Stomach (tissue), 9 donors: ENCODE measurements around the gene HOXA6. TPM values are rescaled to one million over a fixed set of nuclear protein-coding genes. Genes with fewer than 3 reads are reported as not detected.

Source experiments
- DNase-seq, 2 donors: peaks; one replicate each; pipeline versions ENCODE4 v3.0.0 to v3.0.0-alpha.2; 2013 to 2019
- H3K27ac ChIP-seq, 5 donors: fragments of 200-600 bp in 4 of 5; sonication (generic) in 4 of 5; one replicate each; pipeline ENCODE4 v1.5.1; 2013 to 2019; ENCODE audit warnings: mild to moderate bottlenecking in 1 of 5, moderate library complexity in 1 of 5
- H3K27me3 ChIP-seq, 3 donors: fragments of 200-600 bp; sonication (generic); one replicate each; pipeline ENCODE4 v1.5.1; 2017 to 2019; ENCODE audit warnings: mixed run types in 1 of 3
- H3K36me3 ChIP-seq, 4 donors: fragments of 200-600 bp; sonication (generic); 1 replicate in 3 of 4; 2 replicates in 1 of 4; pipeline ENCODE4 v1.5.1; 2016 to 2019
- H3K4me1 ChIP-seq, 4 donors: fragments of 200-600 bp; sonication (generic); one replicate each; pipeline ENCODE4 v1.5.1; 2016 to 2019
- H3K4me3 ChIP-seq, 4 donors: fragments of 200-600 bp; sonication (generic) in 3 of 4; one replicate each; pipeline ENCODE4 v1.5.1; 2016 to 2019; ENCODE audit warnings: mild to moderate bottlenecking in 1 of 4
- H3K9me3 ChIP-seq, 4 donors: fragments of 200-600 bp; sonication (generic); one replicate each; pipeline ENCODE4 v1.5.1; 2016 to 2019
- CTCF ChIP-seq, 7 experiments: fragments of 450-650 bp in 4 of 7; fragments of 200-600 bp in 3 of 7; sonication (generic) in 3 of 7; IDR thresholded peaks; one replicate each; pipeline ENCODE4 v1.5.1; 2016 to 2019; ENCODE audit warnings: antibody characterized with exemption in 7 of 7, control low read depth in 2 of 7, mild to moderate bottlenecking in 1 of 7
- EP300 ChIP-seq: sonication (generic); formaldehyde crosslinking; IDR thresholded peaks from one replicate; pipeline ENCODE4 v1.6.1; 2017; ENCODE audit warnings: antibody characterized with exemption
- POLR2A ChIP-seq, 4 donors: fragments of 450-650 bp; IDR thresholded peaks; one replicate each; pipeline ENCODE4 v1.6.1; 2016; ENCODE audit warnings: antibody characterized with exemption in 4 of 4, control low read depth in 2 of 4, mild to moderate bottlenecking in 1 of 4, moderate library complexity in 1 of 4
- POLR2AphosphoS5 ChIP-seq, 3 donors: sonication (generic); formaldehyde crosslinking; IDR thresholded peaks; one replicate each; pipeline ENCODE4 v1.6.1; 2016; ENCODE audit warnings: antibody characterized with exemption in 3 of 3
- WGBS, 5 donors: extraction: QIAGEN DNeasy Blood & Tissue Kit in 3 of 5; methylation state at CpG; one replicate each; pipeline versions ENCODE4 v1.1.5 to v1.1.7; 2013 to 2018; 5-methylcytosine and 5-hydroxymethylcytosine counted together
- intact Hi-C: fragments of 100-400 bp; cut with DNase I; formaldehyde crosslinking; loops from one replicate; pipeline ENCODE4 v1.15.1; 2023; ENCODE audit warnings: low total_unique reads
- polyA plus RNA-seq, 3 donors: library from polyadenylated mRNA; stranded (reverse); fragments of 200-250 nt; gene quantifications; one replicate each; pipeline ENCODE4 v1.2.3, GENCODE V29; 2013
- small RNA-seq, 4 donors: library from RNA; depleted of rRNA; stranded (forward); fragments of <200 nt; gene quantifications; one replicate each; pipeline ENCODE3, GENCODE V24; 2016
- total RNA-seq, 5 donors: library from RNA; depleted of rRNA; stranded (reverse); fragments of >200 nt; gene quantifications; one replicate each; pipeline versions ENCODE4 v1.1.0 to v1.2.3, GENCODE V29; 2014 to 2016
- donor health status: healthy with polysubstance abuse.
- donor health status: Bipolar disorder and iron deficiency.
- donor health status: healthy.

The HOXA6 gene
- total and polyA plus RNA-seq, 8 donors: 0.81 to 12.7 (median 3.7) TPM; not detected in 5

- H3K4me3 ChIP-seq: peak overlapping the region; percentile 69 to 81 (median 72)
- H3K27me3 ChIP-seq: peaks cover 0 to 94% (median 68%) of the 10 kb centered on the region in 3 donors
- peaks cover 8 to 42% (median 28%) of the 10 kb centered on the region in 4 donors for H3K4me1 ChIP-seq
- no peak for TF ChIP-seq EP300
- TF ChIP-seq POLR2AphosphoS5 (IDR thresholded peaks at IDR 0.05): no peak
- TF ChIP-seq CTCF (IDR thresholded peaks at IDR 0.05): no peak
- no peak for TF ChIP-seq POLR2A (IDR thresholded peaks at IDR 0.05)
- H3K9me3 ChIP-seq: no peaks in the 10 kb centered on the region
- intact Hi-C loops: no loop called here
- H3K27ac ChIP-seq: peak overlapping the region; percentile 57 to 99 (median 94)
- DNase-seq: peak in 1 of 2 donors; percentile 62
- 11 to 22% (median 18%) methylated on average over 32 to 35 of the region's 35 CpGs for WGBS, 5 donors
- H3K36me3 ChIP-seq: no peaks in the 10 kb centered on the region
Measured at GRCh38 chr7:27097686-27098577, 49.6 kb downstream of the HOXA6 start.

GRCh38 chr7:27096768-27097514 is 50.6 kb downstream of the HOXA6 start:
- Histone ChIP-seq H3K27me3 (peaks cover 0 to 89% (median 61%) of the 10 kb centered on the region in 3 donors), H3K4me3 (peak overlapping the region; percentile 69 to 81 (median 72)), H3K27ac (peak overlapping the region; percentile 85 to 99 (median 94)), H3K4me1 (peaks cover 8 to 42% (median 28%) of the 10 kb centered on the region in 4 donors), H3K9me3 (no peaks in the 10 kb centered on the region), H3K36me3 (no peaks in the 10 kb centered on the region)
- intact Hi-C loops: no loop called here
- TF ChIP-seq POLR2A (IDR thresholded peaks at IDR 0.05) (no peak), POLR2AphosphoS5 (IDR thresholded peaks at IDR 0.05) (peak in 2 of 3 donors; percentile 11 to 19)
- 1 to 5% (median 3%) methylated on average over 40 to 41 of the region's 41 CpGs for WGBS, 5 donors
- peak in 1 of 2 donors; percentile 87 for DNase-seq

- Histone ChIP-seq H3K4me3 (peak within 1 kb of the TSS; percentile 69 to 81 (median 72)), H3K4me1 (peaks cover 8 to 42% (median 28%) of the 10 kb centered on the region in 4 donors), H3K27me3 (peaks cover 0 to 88% (median 53%) of the 10 kb centered on the region in 3 donors), H3K36me3 (no peaks in the 10 kb centered on the region), H3K9me3 (no peaks in the 10 kb centered on the region), H3K27ac (peak within 1 kb of the TSS; percentile 85 to 99 (median 94))
- intact Hi-C loops: no loop called here
- WGBS, 5 donors: 0 to 2% (median 2%) methylated on average over 22 to 68 of the region's 68 CpGs
- TF ChIP-seq EP300: no peak
- TF ChIP-seq POLR2AphosphoS5 (IDR thresholded peaks at IDR 0.05): peak; percentile 84 to 89 (median 84)
- DNase-seq: peak; percentile 59 to 97
Measured at GRCh38 chr7:27095897-27096767, 51.4 kb downstream of the HOXA6 start, which contains the start of gene HOXA1. Gene HOXA1, minus strand, starts transcription at chr7:27096000. Its CDS starts 88 bp downstream, at chr7:27095912.

Small RNAs within 50 kb of the gene (small RNA-seq; reads per million reads assigned to genes)
- gene AC004080.5 (0 reads per million in 4 donors), gene RF01977 (0 reads per million in 4 donors), gene RF02140 (0 reads per million in 4 donors), gene RF02141 (0 reads per million in 4 donors)

Other genes with a start within 250 kb of the HOXA6 start
- gene HOXA1, start 51.8 kb downstream of the HOXA6 start, total RNA-seq: under 1 TPM in 1 of 5 donors, not detected in 4; 0.55 TPM
- gene HOXA1, start 51.8 kb downstream of the HOXA6 start, polyA plus RNA-seq: 1 to 10 TPM in 1 of 3 donors, under 1 TPM in 1, not detected in 1; 0.31 to 1.1 TPM
- gene HOXA2, start 45.1 kb downstream of the HOXA6 start, total RNA-seq: 1 to 10 TPM in 3 of 5 donors, under 1 TPM in 1, not detected in 1; 0.89 to 2.3 (median 1.1) TPM
- gene HOXA2, start 45.1 kb downstream of the HOXA6 start, polyA plus RNA-seq: 1 to 10 TPM; 1.1 to 3.7 (median 1.2) TPM
- gene HOXA4, start 17.0 kb downstream of the HOXA6 start, total RNA-seq: 1 to 10 TPM in 3 of 5 donors, under 1 TPM in 2; 0.55 to 5.8 (median 2.2) TPM
- gene HOXA4, start 17.0 kb downstream of the HOXA6 start, polyA plus RNA-seq: 10 to 100 TPM in 1 of 3 donors, 1 to 10 TPM in 2; 4.4 to 17.0 (median 5.9) TPM
- gene HOXA5, start 4.1 kb downstream of the HOXA6 start, total RNA-seq: 10 to 100 TPM in 3 of 5 donors, 1 to 10 TPM in 2; 2.9 to 53.1 (median 18.2) TPM
- 10 to 100 TPM in 1 of 3 donors, 1 to 10 TPM in 2; 7.5 to 12.8 (median 7.8) TPM for gene HOXA5, start 4.1 kb downstream of the HOXA6 start, polyA plus RNA-seq
- 10 to 100 TPM in 1 of 5 donors, 1 to 10 TPM in 2, under 1 TPM in 2; 0.87 to 42.6 (median 5.2) TPM for gene HOXA3, start 4.8 kb upstream of the HOXA6 start, total RNA-seq
- 1 to 10 TPM; 2.8 to 5.2 (median 4.8) TPM for gene HOXA3, start 4.8 kb upstream of the HOXA6 start, polyA plus RNA-seq
- 10 to 100 TPM in 1 of 5 donors, 1 to 10 TPM in 3, not detected in 1; 1.1 to 34.8 (median 3.3) TPM for gene HOXA7, start 8.9 kb upstream of the HOXA6 start, total RNA-seq
- 1 to 10 TPM in 1 of 3 donors, under 1 TPM in 2; 0.98 to 7.9 (median 1.00) TPM for gene HOXA7, start 8.9 kb upstream of the HOXA6 start, polyA plus RNA-seq
- 10 to 100 TPM in 1 of 5 donors, not detected in 4; 68.1 TPM for gene HOXA9, start 17.8 kb upstream of the HOXA6 start, total RNA-seq
- under 1 TPM in 1 of 3 donors, not detected in 2; 0.25 TPM for gene HOXA9, start 17.8 kb upstream of the HOXA6 start, polyA plus RNA-seq
- gene HOXA10, start 26.5 kb upstream of the HOXA6 start, total RNA-seq: 100 to 1,000 TPM in 1 of 5 donors, under 1 TPM in 1, not detected in 3; 0.92 to 337 TPM
- under 1 TPM in 1 of 3 donors, not detected in 2; 0.18 TPM for gene HOXA10, start 26.5 kb upstream of the HOXA6 start, polyA plus RNA-seq
- 1 to 10 TPM in 1 of 5 donors, not detected in 4; 5.2 TPM for gene HOXA11, start 37.5 kb upstream of the HOXA6 start, total RNA-seq
- not detected for gene HOXA11, start 37.5 kb upstream of the HOXA6 start, polyA plus RNA-seq
- gene HOXA13, start 52.3 kb upstream of the HOXA6 start, total RNA-seq: 10 to 100 TPM in 1 of 5 donors, not detected in 4; 29.0 TPM
- not detected for gene HOXA13, start 52.3 kb upstream of the HOXA6 start, polyA plus RNA-seq
- not detected for gene EVX1, start 95.0 kb upstream of the HOXA6 start, total RNA-seq
- gene EVX1, start 95.0 kb upstream of the HOXA6 start, polyA plus RNA-seq: not detected